C4-2B (cell line): ENCODE measurements around the gene SIRT7.

Experiments
- H3K27ac ChIP-seq: fragments of 450-650 bp; 2 replicates; pipeline ENCODE4 v1.5.1; 2017
- ZFX ChIP-seq: fragments of 450-650 bp; IDR thresholded peaks from 2 replicates; pipeline ENCODE4 v1.6.1; 2017
- TF ChIP-seq, protein P1 (sequence below): fragments of 450-650 bp; conservative IDR thresholded peaks from 2 replicates; pipeline ENCODE4 v1.5.1; 2017; ENCODE audit warnings: mild to moderate bottlenecking

Gene SIRT7

DNA sequence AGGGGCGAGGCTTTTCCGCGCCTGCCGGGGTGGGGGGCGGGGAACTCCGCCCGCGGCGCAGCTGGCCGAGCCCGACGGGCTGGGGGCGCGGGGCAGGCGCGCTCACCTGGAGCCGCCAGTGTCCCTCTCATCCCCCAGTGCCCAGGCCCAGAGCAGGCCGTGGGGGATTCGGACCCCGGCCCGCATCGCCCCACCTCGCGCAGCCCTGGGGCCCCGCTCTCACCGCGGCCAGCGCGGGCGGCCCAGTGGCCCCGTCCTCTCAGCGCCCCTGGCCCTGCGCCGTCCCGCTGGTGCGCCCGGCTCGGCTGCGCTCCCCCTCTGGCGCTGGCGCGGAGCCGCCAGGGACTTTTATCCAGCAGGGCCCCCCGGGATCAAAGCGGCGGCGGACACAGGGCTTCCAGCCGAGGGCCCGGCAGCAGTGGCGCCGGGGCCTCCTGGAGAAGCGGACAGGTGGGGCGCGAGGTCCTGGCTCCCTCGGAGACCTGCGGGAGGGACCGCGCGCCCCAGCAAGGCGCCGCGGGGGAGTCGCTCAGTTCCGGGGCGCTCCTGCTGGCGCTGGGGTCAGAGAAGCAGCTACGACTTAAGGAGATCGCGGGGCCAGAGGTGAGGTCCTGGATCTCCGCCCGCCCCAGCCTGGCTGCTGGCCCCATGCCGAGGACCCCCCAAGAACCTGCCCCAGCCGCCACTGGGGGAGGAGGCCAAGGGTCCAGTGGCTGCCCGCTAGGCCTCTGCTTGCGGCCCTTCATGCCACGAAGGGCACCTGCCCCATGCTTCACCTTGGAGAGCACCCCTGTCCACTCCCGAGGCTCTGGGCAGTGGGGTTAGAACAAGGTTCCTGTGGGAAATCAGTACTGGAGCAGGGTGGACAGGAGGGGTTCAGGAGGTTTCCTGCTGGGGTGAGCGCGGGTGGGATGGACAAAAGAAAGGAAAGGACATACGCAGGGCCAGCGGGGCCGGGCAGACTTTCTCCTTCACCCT is 43.8 kb upstream of the SIRT7 start:
- TF ChIP-seq, protein P1, sequence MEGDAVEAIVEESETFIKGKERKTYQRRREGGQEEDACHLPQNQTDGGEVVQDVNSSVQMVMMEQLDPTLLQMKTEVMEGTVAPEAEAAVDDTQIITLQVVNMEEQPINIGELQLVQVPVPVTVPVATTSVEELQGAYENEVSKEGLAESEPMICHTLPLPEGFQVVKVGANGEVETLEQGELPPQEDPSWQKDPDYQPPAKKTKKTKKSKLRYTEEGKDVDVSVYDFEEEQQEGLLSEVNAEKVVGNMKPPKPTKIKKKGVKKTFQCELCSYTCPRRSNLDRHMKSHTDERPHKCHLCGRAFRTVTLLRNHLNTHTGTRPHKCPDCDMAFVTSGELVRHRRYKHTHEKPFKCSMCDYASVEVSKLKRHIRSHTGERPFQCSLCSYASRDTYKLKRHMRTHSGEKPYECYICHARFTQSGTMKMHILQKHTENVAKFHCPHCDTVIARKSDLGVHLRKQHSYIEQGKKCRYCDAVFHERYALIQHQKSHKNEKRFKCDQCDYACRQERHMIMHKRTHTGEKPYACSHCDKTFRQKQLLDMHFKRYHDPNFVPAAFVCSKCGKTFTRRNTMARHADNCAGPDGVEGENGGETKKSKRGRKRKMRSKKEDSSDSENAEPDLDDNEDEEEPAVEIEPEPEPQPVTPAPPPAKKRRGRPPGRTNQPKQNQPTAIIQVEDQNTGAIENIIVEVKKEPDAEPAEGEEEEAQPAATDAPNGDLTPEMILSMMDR: no peak; the same call in 1 of the 2 replicates
- TF ChIP-seq ZFX: no peak
- no peak overlapping the region for H3K27ac ChIP-seq

DNA sequence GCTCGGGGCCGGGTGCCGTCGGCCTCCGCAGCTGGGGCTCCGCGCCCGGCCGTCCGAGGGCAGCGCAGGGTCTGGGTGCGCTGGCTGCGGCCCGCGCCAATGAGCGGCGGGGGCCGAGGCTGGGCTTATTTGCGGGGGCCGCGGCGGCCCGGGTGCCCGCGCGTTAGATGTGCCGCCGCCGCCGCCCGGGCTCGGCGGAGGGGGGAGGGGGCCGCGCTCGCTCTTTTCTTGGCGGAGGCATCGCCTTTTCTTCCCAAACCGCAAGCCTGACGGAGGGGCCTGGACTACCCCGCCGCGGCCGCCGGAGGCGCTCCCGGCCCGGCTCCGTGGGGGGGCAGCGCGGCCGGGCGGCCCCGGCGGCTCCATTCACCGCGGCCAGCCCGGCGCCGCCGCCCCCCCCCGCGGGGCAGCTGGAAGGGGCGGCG is 43.1 kb upstream of the SIRT7 start, which contains the start of gene NOTUM:
TSS of gene NOTUM (minus strand) at position 101 of the 425 bp plus-strand sequence. CDS start 278 bp downstream, outside the sequence.
- H3K27ac ChIP-seq: no peak within 1 kb of the TSS
- TF ChIP-seq, protein P1: no peak; the same call in 1 of the 2 replicates
- no peak for TF ChIP-seq ZFX

DNA sequence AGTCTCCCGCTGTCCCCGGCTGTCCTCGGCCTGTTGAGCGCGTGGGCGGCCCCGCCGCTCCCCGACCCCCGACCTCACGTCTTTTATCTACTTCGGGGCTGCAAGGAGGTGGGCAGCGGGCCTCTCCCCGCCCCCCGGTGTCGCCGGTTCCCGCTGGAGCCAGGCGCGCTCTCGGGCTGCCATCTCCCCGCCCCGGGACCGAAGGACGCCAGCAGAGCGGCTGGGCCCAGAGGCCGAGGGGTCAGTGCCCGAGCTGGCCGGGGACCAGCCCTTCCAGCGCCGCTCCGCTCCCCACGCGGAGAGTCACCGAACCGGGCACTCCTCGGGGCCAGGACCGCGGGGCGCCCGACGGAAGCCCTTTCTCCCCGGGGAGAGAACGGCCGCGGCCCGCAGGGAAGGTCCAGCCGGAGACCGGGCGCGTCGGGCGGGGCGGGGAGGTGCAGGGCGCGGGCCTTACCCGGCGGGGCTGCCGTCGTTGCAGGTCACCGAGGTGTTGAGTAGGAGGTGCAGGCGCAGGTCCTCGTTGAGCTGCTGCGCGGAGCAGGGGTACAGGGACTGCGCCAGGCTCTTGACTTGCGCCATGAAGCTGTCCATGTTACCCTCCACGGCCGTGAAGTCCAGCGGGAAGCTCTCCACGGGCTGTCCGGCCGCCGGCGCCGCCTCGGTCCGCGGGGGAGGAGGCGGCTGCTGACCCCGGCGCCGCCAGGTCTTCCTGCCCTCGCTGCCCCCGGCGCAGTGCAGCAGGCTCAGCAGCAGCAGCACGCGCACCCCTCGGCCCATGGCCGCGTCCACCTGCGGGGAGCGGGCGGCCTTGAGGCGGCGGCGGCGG is 42.4 kb upstream of the SIRT7 start:
- no peak overlapping the region for H3K27ac ChIP-seq
- no peak for TF ChIP-seq ZFX
- TF ChIP-seq, protein P1: no peak

DNA sequence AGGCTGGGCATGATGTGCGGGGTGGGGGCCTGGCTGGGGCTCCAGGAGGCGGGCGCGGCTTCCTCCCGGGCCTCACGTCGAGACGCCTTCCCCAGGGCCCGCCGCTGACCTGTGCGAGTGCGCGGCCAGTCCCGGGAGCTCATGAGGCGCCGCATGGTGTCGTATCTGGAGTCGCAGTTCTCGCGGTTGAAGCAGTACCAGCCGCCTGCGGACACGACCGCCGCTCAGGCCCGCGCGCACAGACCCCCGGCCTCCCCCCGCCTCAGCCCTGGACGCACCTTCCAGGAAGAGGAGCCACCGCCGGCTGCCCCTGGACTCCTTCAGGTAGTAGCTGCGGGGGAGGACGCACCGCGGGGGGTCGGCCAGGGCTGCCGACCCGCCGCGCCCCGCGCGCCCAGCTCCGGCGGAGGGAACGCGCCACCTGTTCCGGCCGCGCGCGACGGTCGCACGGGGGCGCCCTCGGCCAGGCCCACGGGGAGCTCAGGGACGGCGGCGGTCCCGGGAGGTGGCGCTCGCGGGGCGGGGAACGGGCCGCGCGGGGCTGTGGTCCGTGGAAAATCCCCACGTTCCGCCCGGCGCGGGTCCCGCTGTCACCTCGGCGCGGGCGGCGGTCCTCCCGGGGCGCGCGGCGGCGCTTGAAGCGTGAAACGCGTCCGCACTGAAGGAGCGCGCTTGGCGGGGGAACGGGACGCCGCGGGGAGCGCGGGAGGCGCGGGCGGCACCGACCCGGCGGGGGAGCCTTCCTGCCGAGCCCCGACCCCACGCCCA is 41.6 kb upstream of the SIRT7 start:
- H3K27ac ChIP-seq: no peak overlapping the region
- TF ChIP-seq, protein P1: peak; percentile 99
- TF ChIP-seq ZFX: no peak

DNA sequence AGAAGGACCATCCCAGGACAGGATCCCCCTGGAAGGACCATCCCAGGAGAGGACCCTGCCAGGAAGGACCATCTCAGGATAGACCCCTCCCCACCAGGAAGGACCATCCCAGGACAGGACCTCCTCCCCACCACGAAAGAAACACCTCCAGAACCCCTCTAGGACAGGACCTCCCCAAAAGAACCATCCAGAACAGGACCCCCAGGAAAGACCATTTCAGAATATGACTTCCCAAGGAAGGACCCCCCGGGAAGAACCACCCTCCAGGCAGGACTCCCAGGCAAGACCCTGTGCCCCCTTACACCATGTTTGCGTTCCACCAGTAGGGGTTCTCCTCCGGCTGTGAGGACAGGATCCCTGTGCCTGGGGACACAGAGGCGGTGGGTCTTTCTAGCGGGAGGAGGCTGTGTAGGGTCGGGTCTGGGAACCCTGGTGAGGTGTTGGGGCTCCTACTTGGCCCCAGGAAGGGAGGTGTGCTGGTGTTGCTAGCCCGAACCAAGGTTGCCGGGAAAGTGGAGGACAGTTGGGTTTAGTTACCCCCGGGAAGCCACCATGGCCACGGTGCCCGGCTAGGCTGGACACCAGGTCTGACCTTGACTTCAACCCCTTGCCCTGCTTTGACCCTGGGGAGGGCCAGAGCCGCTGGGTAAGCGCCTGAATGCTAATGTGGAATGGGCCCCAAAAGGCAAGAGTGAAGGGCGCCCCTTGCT is 40.8 kb upstream of the SIRT7 start:
- no peak overlapping the region for H3K27ac ChIP-seq
- no peak for TF ChIP-seq ZFX
- TF ChIP-seq, protein P1: no peak

DNA sequence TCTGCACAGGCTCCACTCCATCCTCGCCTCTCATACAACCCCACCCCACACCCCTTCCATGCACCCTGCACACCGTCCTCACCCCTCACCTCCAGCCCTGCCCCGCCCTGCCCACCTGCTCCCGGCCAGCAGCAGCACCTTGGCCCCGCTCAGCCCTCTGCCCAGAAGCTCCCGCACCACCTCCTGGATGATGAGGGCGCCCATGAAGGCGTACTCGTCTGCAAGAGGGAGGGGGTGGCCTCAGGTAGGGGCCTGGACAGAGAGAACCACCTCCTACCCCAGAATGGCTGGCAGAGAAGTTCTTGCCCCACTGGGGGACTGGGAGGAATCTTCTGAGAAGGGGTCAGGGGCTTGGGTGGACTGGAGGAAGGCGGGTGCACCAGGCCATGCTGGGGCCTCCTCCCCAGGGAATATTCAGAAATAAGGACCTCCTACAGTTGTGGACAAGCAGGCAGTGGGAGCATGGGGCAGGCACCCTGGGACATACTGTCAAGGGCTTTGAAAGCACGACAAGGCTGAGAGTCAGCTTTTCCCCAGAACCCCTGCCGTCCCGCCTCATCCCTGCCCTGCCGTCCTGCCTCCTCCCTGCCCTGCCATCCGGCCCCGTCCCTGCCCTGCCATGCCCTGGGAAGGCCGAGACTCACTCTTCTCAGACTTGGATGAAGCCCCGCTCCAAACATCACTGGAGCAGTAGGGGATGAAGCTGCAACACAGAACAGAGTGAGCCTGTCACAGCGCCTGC is 39.9 kb upstream of the SIRT7 start:
- no peak overlapping the region for H3K27ac ChIP-seq
- no peak for TF ChIP-seq ZFX
- TF ChIP-seq, protein P1: no peak
